ENCODE data around the gene DENND1A.

DNA sequence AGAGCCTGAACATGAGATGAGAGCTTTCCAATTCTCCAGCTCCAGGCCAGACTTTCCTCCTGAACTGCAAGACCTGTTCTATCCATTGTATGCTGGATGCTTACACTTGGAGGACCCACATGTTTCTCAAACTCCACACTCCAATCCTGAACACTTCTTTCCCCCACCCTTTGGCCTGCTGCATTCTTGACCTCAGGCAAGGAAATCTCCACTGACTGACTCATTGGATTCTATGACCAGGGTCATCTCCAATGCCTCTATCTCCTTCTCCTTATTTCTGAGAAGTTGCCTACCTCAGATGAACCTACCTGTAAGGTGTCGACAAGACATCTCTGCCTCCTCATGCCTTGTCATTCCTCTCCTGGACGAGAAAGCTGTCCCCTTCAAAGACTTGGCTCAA, 420.3 kb downstream of the DENND1A start:
- TF ChIP-seq, protein P1, sequence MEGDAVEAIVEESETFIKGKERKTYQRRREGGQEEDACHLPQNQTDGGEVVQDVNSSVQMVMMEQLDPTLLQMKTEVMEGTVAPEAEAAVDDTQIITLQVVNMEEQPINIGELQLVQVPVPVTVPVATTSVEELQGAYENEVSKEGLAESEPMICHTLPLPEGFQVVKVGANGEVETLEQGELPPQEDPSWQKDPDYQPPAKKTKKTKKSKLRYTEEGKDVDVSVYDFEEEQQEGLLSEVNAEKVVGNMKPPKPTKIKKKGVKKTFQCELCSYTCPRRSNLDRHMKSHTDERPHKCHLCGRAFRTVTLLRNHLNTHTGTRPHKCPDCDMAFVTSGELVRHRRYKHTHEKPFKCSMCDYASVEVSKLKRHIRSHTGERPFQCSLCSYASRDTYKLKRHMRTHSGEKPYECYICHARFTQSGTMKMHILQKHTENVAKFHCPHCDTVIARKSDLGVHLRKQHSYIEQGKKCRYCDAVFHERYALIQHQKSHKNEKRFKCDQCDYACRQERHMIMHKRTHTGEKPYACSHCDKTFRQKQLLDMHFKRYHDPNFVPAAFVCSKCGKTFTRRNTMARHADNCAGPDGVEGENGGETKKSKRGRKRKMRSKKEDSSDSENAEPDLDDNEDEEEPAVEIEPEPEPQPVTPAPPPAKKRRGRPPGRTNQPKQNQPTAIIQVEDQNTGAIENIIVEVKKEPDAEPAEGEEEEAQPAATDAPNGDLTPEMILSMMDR (IDR thresholded peaks at IDR 0.05) = no peak
- no peak for TF ChIP-seq POLR2A (IDR thresholded peaks at IDR 0.05)
